ENCODE data around the gene RAB35. TPM values are rescaled to one million over a fixed set of nuclear protein-coding genes. Genes with fewer than 3 reads are reported as not detected.

The RAB35 gene
- polyA plus RNA-seq, 1 donor from 2014 or later = 60.2 TPM

- Histone ChIP-seq H3K79me2 (replicated peaks; ENCODE audit: insufficient read depth, low read length) (no peaks in the 10 kb centered on the region), H3K36me3 (ENCODE audit: insufficient read depth, low read length) (peaks cover 5% of the 10 kb centered on the region), H4K20me1 (ENCODE audit: insufficient read depth) (peaks cover 3% of the 10 kb centered on the region), H3F3A (ENCODE audit: insufficient read depth, low read length, poor library complexity, severe bottlenecking) (no peaks in the 10 kb centered on the region), H3K9ac (ENCODE audit: low read length) (no peak overlapping the region), H3K4me2 (ENCODE audit: low read length) (no peak overlapping the region), H3K27me3 (ENCODE audit: insufficient read depth, low read depth, low read length) (no peaks in the 10 kb centered on the region), H3K9me2 (ENCODE audit: insufficient read depth, low read length) (no peaks in the 10 kb centered on the region), H3K4me3 (ENCODE audit: low read length) (no peak overlapping the region), H3K27ac (ENCODE audit: low read length) (no peak overlapping the region), H3K9me3 (ENCODE audit: low read length) (no peaks in the 10 kb centered on the region), H2AFZ (ENCODE audit: low read depth, low read length) (no peak overlapping the region)
- no peak for TF ChIP-seq REST (IDR thresholded peaks at IDR 0.05; ENCODE audit: borderline replicate concordance)
- TF ChIP-seq POLR2AphosphoS5 (IDR thresholded peaks at IDR 0.05) = no peak
- no peak for TF ChIP-seq CTCF (IDR thresholded peaks at IDR 0.05; ENCODE audit: poor library complexity, severe bottlenecking)
- no peak for TF ChIP-seq RAD21 (conservative IDR thresholded peaks at IDR 0.05)
- no peak for TF ChIP-seq TAF1 (IDR thresholded peaks at IDR 0.05; ENCODE audit: low read depth)
- no peak for TF ChIP-seq MXI1 (conservative IDR thresholded peaks at IDR 0.05; ENCODE audit: poor library complexity, severe bottlenecking)
- no peak for TF ChIP-seq EZH2 (IDR thresholded peaks at IDR 0.05; ENCODE audit: borderline replicate concordance, insufficient read depth, low read length, poor library complexity, severe bottlenecking)
- TF ChIP-seq EP300 (conservative IDR thresholded peaks at IDR 0.05; ENCODE audit: poor library complexity, severe bottlenecking) = no peak
- TF ChIP-seq SMC3 (conservative IDR thresholded peaks at IDR 0.05; ENCODE audit: poor library complexity) = no peak
Measured at GRCh38 chr12:120095331-120095730, 21.2 kb downstream of the RAB35 start.

- Histone ChIP-seq H4K20me1 (ENCODE audit: insufficient read depth) (peaks cover 3% of the 10 kb centered on the region), H3K4me3 (ENCODE audit: low read length) (no peak overlapping the region), H3K9me3 (ENCODE audit: low read length) (no peaks in the 10 kb centered on the region), H3K9me2 (ENCODE audit: insufficient read depth, low read length) (no peaks in the 10 kb centered on the region), H2AFZ (ENCODE audit: low read depth, low read length) (no peak overlapping the region), H3K79me2 (replicated peaks; ENCODE audit: insufficient read depth, low read length) (no peaks in the 10 kb centered on the region), H3K27ac (ENCODE audit: low read length) (peak overlapping the region; percentile 30), H3F3A (ENCODE audit: insufficient read depth, low read length, poor library complexity, severe bottlenecking) (no peaks in the 10 kb centered on the region), H3K9ac (ENCODE audit: low read length) (peak overlapping the region; percentile 5), H3K27me3 (ENCODE audit: insufficient read depth, low read depth, low read length) (no peaks in the 10 kb centered on the region), H3K36me3 (ENCODE audit: insufficient read depth, low read length) (peaks cover 5% of the 10 kb centered on the region), H3K4me2 (ENCODE audit: low read length) (no peak overlapping the region)
- peak; percentile 13 for TF ChIP-seq POLR2AphosphoS5 (IDR thresholded peaks at IDR 0.05)
- TF ChIP-seq SMC3 (conservative IDR thresholded peaks at IDR 0.05; ENCODE audit: poor library complexity) = no peak
- TF ChIP-seq RAD21 (conservative IDR thresholded peaks at IDR 0.05) = no peak
- no peak for TF ChIP-seq TAF1 (IDR thresholded peaks at IDR 0.05; ENCODE audit: low read depth)
Measured at GRCh38 chr12:120094485-120094884, 22.1 kb downstream of the RAB35 start.

Data from neural cell (in vitro differentiated cells).